22Rv1 (cell line): ENCODE data around the gene DSCAML1.

Experiments used
- H3K27ac ChIP-seq: fragments of 450-650 bp; 2 replicates; pipeline ENCODE4 v1.5.1; 2017
- CTCF ChIP-seq: fragments of 450-650 bp; IDR thresholded peaks from 2 replicates; pipeline ENCODE4 v1.5.1; 2017; ENCODE audit warnings: mild to moderate bottlenecking
- ZFX ChIP-seq: fragments of 450-650 bp; IDR thresholded peaks from 2 replicates; pipeline ENCODE4 v1.6.1; 2017; ENCODE audit warnings: antibody characterized with exemption, borderline replicate concordance

Gene DSCAML1

GRCh38 chr11:117786135-117786870 is 10.7 kb downstream of the DSCAML1 start:
- TF ChIP-seq CTCF (no peak), ZFX (no peak)
- H3K27ac ChIP-seq, result no peak overlapping the region

- no peak for TF ChIP-seq ZFX
- TF ChIP-seq CTCF, result no peak
- H3K27ac ChIP-seq, result no peak overlapping the region
These were observed 14.9 kb downstream of the DSCAML1 start for GRCh38 chr11:117782101-117782500.

- H3K27ac ChIP-seq, result no peak overlapping the region
- no peak for TF ChIP-seq ZFX
- TF ChIP-seq CTCF, result no peak
These were observed 15.4 kb downstream of the DSCAML1 start for GRCh38 chr11:117781627-117782026.

GRCh38 chr11:117780456-117780855 is 16.6 kb downstream of the DSCAML1 start:
- no peak overlapping the region for H3K27ac ChIP-seq
- no peak for TF ChIP-seq CTCF
- TF ChIP-seq ZFX, result no peak

- H3K27ac ChIP-seq, result no peak overlapping the region
- TF ChIP-seq ZFX (no peak), CTCF (no peak)
These were observed 22.5 kb downstream of the DSCAML1 start for GRCh38 chr11:117774553-117774952.

GRCh38 chr11:117772360-117772759 is 24.7 kb downstream of the DSCAML1 start:
- TF ChIP-seq CTCF (no peak), ZFX (no peak)
- H3K27ac ChIP-seq, result no peak overlapping the region

GRCh38 chr11:117771841-117772240 is 25.2 kb downstream of the DSCAML1 start:
- TF ChIP-seq ZFX, result no peak
- no peak for TF ChIP-seq CTCF
- no peak overlapping the region for H3K27ac ChIP-seq
